Measurements from ENCODE around the gene TOM1L1. TPM values are rescaled to one million over a fixed set of nuclear protein-coding genes. Genes with fewer than 3 reads are reported as not detected.

The TOM1L1 gene
- total RNA-seq, 1 donor from 2014 or later, result 0.20 TPM

DNA sequence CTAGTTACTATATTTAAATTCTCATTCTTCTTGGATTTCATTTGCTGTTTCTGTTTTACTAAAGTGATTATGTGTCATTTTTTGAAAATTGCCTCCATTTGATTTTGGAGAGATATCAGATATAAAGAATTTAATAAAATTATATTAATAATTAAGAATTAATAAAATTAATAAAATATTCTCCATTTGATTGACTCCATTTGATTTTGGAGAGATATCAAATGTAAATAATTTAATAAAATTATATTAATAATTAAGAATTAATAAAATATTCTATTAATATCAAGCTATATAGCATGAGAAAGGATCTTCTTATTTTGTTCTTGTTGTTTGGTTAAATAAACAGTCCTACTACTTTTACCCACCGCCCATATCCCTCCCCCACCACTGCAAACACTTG is 90.9 kb downstream of the TOM1L1 start:
- DNase-seq (ENCODE audit: low read depth in 2 of 2), result no peak

DNA sequence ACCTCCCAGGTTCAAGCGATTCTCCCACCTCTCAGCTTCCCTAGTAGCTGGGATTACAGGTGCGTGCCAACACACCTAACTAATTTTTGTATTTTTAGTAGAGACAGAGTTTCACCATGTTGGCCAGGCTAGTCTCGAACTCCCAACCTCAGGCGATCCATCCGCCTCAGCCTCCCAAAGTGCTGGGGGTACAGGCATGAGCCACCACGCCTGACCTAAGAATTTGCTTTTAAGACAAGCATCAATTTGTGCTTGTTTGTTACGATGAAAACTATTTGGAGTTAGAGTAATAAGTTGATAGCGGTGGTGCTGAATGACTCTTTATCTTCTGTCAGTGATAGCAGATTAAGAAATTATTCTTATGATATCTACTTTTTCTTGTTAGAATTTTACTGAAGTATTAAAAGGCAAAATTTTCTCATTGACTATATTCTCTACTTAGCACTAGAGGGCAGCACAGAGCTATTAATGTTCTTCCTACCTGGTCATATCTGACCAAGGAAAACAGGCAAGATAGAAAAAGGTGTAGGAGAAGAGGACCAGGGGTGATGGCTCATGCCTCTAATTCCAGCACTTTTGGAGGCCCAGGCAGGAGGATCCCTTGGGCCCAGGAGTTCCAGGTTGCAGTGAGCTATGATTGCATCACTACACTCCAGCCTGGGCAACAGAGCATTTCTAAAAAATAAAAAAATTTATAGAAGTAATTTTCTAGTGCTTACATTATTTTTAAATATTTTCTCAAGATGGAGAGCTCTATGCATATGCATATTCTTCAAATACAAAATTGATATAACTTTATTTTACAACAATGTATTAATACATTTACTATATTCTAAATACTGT is 92.4 kb downstream of the TOM1L1 start:
- DNase-seq (ENCODE audit: low read depth in 2 of 2), result peak; percentile 64 to 76

DNA sequence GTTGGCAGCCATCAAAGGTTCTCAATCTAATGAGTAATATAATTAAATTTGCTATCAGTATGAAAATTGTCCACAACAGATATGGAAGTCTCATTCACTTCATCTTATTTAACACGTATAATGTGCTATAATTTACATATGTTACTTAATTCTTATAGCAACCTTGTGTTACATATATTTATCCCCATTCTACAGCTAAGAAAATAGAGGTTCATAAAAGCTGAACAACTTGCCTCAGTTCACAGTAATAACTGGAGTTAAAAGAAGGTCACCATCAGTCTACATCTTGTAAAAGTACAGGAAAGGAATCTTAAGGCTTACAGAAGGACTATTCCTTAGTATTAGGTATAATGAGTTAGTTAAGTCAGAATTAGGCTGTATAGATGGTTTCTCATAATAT is 95.8 kb downstream of the TOM1L1 start:
- no peak for DNase-seq (ENCODE audit: low read depth in 2 of 2)

DNA sequence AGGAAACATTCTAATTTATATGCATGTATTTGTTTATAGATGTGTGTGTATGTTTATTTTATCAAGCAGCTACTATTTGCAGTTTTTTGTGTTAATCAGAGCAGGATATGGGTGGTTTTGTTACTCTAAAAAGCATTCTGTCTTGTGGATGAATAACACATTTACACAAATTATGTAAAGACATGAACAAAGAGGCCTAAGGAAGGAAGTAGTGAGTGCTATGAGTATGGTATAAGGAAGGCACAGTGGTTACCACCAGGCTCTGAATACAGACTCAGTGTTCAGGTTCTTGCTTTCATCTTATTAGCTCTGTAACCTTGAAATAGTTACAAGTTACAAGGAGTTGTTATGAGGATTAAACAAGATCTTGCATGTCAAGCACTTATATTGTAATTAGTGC is 101.8 kb downstream of the TOM1L1 start:
- DNase-seq (ENCODE audit: low read depth in 2 of 2), result peak in 1 of 2 donors; percentile 17

DNA sequence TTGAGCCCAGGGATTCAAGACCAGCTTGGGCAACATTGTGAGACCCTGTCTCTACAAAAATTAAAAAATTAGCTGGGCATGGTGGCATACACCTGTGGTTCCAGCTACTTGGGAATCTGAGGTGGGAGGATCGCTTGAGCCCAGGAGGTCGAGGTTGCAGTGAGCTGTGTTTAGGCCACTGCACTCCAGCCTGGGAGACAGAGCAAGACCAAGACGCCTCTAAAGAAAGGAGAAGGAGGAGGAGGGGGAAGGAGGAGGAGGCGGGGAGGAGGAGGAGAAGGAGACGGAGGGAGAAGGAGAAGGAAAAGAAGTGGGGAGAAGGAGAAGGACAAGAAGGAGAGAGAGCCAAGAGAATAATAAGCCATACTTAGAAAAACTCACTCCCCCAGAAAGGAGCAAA is 103.8 kb downstream of the TOM1L1 start:
- DNase-seq (ENCODE audit: low read depth in 2 of 2), result no peak

DNA sequence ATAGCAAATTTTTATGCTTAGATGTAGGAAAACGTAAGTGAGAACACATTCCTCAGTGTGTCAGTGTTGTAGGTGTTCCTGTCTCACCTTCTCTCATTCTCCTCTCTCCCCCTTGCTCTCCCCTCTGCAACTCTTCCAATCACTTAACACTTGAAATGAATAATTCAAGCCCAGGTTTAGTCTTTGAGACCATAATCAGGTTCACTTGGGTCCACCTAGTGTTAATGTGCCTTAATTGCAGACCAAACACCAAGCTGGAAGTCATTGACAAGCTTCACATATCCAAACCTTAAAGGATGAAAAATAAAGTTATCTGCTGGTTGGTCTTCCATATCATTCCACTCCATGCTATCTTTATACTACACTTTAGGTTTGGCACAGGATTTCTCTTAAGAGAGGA is 104.9 kb downstream of the TOM1L1 start:
- peak; percentile 36 to 38 for DNase-seq (ENCODE audit: low read depth in 2 of 2)

Other genes starting within 250 kb of the TOM1L1 start
- gene COX11, start 67.8 kb downstream of the TOM1L1 start, total RNA-seq, result 63.0 and 83.7 TPM in 2 replicates
- gene STXBP4, start 67.9 kb downstream of the TOM1L1 start, total RNA-seq, result 2.0 and 2.2 TPM in 2 replicates